GM23338 (cell line): ENCODE results near the gene FN3KRP.

ENCODE experiments used
- CTCF ChIP-seq, 2 experiments: fragments of 200-600 bp in 1 of 2; sonication (generic) in 1 of 2; conservative IDR thresholded peaks; 2 replicates each; pipeline versions ENCODE4 v1.5.1 to v1.6.1; 2016 to 2017; ENCODE audit warnings: antibody characterized with exemption in 2 of 2, low read depth in 2 of 2, mild to moderate bottlenecking in 2 of 2, moderate library complexity in 1 of 2
- EZH2 ChIP-seq: fragments of 200-600 bp; sonication (generic); IDR thresholded peaks from one replicate; pipeline ENCODE4 v1.8.0; 2017; ENCODE audit warnings: antibody characterized with exemption, mild to moderate bottlenecking, low read depth; ENCODE audit not compliant: unreplicated experiment

DNA sequence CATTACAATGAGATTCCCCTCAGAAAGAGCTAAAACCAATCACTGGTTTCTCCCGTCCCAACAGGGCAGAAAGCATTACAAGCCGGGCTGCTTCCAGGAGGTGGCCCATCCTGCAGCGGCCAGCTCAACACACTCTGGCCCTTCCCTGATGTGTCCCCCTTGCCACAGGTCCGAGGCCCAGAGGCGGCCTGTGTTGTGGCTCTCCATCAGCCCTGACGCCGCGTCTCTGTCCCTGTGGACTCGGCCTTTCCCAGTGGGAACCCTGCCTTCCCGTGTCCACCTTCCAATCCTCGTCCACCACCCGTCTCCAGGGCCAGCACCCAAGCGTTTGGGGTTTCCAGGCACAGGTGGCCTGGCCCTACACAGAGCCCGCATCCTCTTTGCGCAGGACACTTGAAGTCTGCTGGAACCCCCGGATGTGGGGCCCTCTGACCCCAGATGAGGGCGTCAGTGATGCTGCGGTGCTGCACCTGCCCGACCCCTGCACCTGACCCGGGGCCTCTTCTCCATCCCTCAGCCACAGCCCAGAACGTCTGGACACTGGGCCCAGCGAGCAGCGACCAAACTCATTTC lies 39.1 kb upstream of the FN3KRP start:
- TF ChIP-seq CTCF (conservative IDR thresholded peaks at IDR 0.05; ENCODE audit: low read depth in 2 of 2): no peak
- no peak for TF ChIP-seq EZH2
